Activated T-helper 17 cell treated with anti-CD3 and anti-CD28 coated beads, Interleukin-2, amount 50 U/mL, for 72 hours (primary cell): ENCODE results near the gene GLMP. TPM values are rescaled to one million over a fixed set of nuclear protein-coding genes. Genes with fewer than 3 reads are reported as not detected.

Experiments used
- ATAC-seq: fragments of 150-1000 bp; cut with Tn5 transposase; replicated peaks from 2 replicates; pipeline ENCODE4 v1.10.0; 2021; ENCODE audit warnings: mild to moderate bottlenecking, moderate library complexity
- H3K27ac Mint-ChIP-seq: one replicate; pipeline ENCODE4 v1.8.0; 2022; ENCODE audit warnings: mixed read lengths
- H3K27me3 Mint-ChIP-seq: one replicate; pipeline ENCODE4 v1.8.0; 2022; ENCODE audit warnings: mixed read lengths
- H3K36me3 Mint-ChIP-seq: one replicate; pipeline ENCODE4 v1.8.0; 2022; ENCODE audit warnings: low read depth, mild to moderate bottlenecking, mixed read lengths
- H3K4me1 Mint-ChIP-seq: one replicate; pipeline ENCODE4 v1.8.0; 2022; ENCODE audit warnings: mixed read lengths
- H3K4me3 Mint-ChIP-seq: one replicate; pipeline ENCODE4 v1.8.0; 2022; ENCODE audit warnings: mild to moderate bottlenecking, mixed read lengths
- H3K9me3 Mint-ChIP-seq: one replicate; pipeline ENCODE4 v1.8.0; 2022; ENCODE audit warnings: mixed read lengths
- total RNA-seq, 2 donors: library from RNA; stranded (reverse); gene quantifications; one replicate each; pipeline ENCODE4 v1.2.3, GENCODE V29; 2022

Gene GLMP
- total RNA-seq, 2 donors from 2014 or later: 18.3 to 19.1 TPM

DNA sequence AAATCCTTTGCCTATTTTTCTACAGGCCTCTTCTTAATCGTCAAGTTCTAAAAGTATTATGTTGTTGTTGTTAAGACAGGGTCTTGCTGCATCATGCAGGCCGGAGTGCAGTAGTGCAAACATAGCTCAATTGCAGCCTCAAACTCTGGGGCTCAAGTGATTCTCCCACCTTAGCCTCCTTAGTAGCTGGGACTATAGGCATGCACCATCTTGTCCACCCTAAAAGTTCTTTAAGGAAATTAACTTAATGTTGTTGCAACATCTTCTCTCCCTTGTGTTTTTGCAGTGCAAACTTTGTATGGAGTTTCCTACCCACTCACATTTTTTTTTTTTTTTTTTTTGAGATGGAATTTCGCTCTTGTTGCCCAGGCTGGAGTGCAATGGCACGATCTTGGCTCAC lies 7.8 kb upstream of the GLMP start:
- no peak for ATAC-seq
- Mint-ChIP-seq H3K36me3 (peaks cover 49% of the 10 kb centered on the region), H3K4me3 (no peak overlapping the region), H3K4me1 (no peaks in the 10 kb centered on the region), H3K27me3 (no peaks in the 10 kb centered on the region), H3K9me3 (no peaks in the 10 kb centered on the region), H3K27ac (no peak overlapping the region)

DNA sequence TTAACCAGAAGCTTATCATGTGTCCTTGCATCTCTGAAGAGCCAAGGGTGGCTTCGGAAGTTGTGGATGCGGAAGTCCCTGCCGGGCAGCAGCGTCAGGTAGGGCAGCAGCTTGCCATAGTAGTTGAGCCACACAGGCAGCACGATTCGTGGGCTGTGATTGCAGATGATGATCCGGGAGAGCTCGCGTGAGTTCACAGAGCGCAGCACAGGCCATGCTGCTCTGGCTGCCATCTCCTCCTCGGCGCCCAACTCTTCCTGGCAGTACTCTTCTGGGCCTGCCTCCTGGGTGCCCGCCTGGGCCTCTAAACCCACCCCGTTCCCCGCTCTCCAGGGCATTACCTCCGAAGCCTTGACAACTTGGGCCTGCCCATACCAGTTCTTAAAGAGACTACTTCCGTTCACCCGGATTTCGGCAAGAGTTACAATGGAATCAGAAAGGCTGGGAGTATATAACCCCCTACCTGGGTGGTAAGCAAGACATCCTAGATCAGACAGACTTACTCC lies 3.4 kb upstream of the GLMP start, which contains the start of gene VHLL:
Gene VHLL, minus strand, starts transcription at position 456 of the 506 bp plus-strand sequence. Its CDS starts 118 bp downstream, at position 338.
- H3K9me3 Mint-ChIP-seq: no peaks in the 10 kb centered on the region
- peaks cover 7% of the 10 kb centered on the region for H3K4me1 Mint-ChIP-seq
- H3K4me3 Mint-ChIP-seq: no peak within 1 kb of the TSS
- H3K27me3 Mint-ChIP-seq: no peaks in the 10 kb centered on the region
- ATAC-seq: no peak
- no peak within 1 kb of the TSS for H3K27ac Mint-ChIP-seq
- peaks cover 8% of the 10 kb centered on the region for H3K36me3 Mint-ChIP-seq

DNA sequence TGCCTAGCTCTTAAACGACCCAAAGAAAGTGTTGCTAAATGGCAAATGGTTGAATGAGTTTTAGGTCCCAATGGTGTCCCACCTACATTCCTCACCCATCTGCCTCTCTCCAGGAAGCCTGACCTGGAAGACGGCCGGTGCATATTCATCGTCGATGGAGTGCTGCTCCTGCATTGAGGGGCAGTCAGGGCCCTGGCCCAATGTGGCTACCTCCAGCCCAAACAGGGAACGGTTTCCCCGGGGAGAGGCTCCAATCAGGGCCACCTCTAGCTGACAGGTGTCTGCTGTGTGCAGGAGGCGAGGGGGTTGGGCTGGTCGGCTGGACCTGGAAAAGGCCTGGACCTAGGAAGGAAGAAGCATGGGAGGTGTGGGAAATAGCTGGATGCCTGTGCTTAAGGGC lies 1.6 kb downstream of the GLMP start:
- ATAC-seq: no peak
- Mint-ChIP-seq H3K27ac (no peak overlapping the region), H3K36me3 (peaks cover 38% of the 10 kb centered on the region), H3K27me3 (no peaks in the 10 kb centered on the region), H3K4me1 (peaks cover 7% of the 10 kb centered on the region), H3K9me3 (no peaks in the 10 kb centered on the region), H3K4me3 (peak overlapping the region; percentile 86)

DNA sequence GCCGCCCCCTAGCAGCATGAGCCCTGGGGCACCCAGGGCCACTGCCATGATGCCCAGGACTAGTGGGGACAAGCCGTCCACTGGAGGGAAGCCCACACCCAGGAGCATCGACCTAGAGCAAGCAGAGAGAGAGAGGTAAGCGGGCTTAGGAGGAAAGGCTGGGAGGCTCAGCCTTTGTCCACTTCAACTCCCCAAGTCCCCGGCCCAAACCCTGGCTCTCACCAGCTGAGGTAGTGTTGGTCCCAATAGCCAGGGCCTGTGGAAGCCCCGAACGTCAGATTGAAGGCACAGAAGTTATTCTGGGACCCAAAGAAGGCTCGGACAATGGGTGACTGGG lies 2.4 kb downstream of the GLMP start:
- Mint-ChIP-seq H3K4me1 (peaks cover 7% of the 10 kb centered on the region), H3K27me3 (no peaks in the 10 kb centered on the region)
- ATAC-seq: no peak

DNA sequence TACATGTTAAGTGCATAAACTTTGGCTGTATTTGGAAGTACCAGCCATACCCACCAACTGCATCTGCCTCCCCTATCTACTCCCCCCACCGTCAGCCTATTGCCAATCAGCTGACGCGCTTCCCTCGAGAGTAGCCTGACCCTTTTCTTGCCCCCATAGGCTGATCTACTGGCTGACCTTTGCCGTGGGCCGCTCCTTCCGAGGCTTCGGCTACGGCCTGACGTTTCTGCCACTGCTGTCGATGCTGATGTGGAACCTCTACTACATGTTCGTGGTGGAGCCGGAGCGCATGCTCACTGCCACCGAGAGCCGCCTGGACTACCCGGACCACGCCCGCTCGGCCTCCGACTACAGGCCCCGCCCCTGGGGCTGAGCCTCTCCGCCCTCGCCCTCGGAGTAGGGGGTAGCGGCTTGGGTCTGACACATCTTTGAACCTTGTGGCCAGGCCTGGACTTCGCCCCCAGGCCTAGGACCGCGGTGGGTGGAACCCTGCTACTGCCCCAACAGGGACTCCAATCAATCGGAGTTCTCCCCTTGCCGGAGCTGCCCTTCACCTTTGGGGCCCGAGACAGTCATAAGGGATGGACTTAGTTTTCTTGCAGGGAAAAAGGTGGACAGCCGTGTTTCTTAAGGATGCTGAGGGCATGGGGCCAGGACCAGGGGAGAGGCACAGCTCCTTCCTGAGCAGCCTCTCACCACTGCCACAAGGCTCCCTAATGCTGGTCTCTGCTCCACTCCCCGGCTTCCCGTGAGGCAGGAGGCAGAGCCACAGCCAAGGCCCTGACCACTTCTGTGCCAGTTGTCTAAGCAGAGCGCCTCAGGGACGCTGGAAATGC lies 4.0 kb downstream of the GLMP start:
- no peaks in the 10 kb centered on the region for H3K27me3 Mint-ChIP-seq
- no peaks in the 10 kb centered on the region for H3K9me3 Mint-ChIP-seq
- peak overlapping the region; percentile 54 for H3K27ac Mint-ChIP-seq
- H3K4me3 Mint-ChIP-seq: no peak overlapping the region
- ATAC-seq: peak; percentile 27
- peaks cover 7% of the 10 kb centered on the region for H3K4me1 Mint-ChIP-seq
- H3K36me3 Mint-ChIP-seq: peaks cover 60% of the 10 kb centered on the region

More for the DNA sequence above, 2.4 kb downstream of the GLMP start:
- Mint-ChIP-seq H3K4me3 (peak overlapping the region; percentile 31), H3K36me3 (peaks cover 46% of the 10 kb centered on the region), H3K9me3 (no peaks in the 10 kb centered on the region), H3K27ac (peak overlapping the region; percentile 32)

DNA sequence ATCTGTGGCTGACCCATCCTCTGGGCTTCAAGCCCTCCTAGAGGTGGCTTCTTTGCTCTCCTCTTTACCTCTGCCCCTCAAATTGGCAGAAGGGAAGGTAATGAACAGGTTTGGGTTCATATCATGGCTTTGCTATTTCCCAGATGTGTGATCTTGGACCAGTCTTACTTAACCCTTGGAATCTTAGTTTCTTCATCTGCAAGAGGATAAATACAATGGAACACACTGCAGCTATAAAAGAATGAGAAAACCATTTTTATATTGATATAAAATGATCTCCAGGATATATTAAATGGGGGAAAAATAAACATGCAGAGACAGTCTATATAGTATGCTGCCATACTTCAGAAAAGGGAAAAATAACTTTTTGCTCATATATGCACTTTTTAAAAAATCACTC lies 5.6 kb downstream of the GLMP start:
- Mint-ChIP-seq H3K4me3 (no peak overlapping the region), H3K27ac (no peak overlapping the region), H3K9me3 (no peaks in the 10 kb centered on the region), H3K4me1 (peaks cover 4% of the 10 kb centered on the region), H3K27me3 (no peaks in the 10 kb centered on the region), H3K36me3 (peaks cover 75% of the 10 kb centered on the region)
- no peak for ATAC-seq

DNA sequence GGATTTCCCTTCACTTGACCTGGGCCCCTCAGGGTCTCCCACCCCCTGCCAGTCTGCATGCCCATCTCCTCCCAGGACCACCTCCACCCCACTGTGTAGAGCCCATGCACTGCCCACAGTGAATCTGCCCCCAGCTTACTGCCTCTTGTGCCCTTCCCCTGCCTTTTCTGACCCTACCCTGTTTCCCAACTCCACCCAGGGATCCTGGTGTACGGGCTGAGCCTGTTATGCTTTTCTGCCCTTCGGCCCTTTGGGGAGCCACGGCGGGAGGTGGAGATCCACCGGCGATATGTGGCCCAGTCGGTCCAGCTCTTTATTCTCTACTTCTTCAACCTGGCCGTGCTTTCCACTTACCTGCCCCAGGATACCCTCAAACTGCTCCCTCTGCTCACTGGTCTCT lies 9.4 kb downstream of the GLMP start:
- Mint-ChIP-seq H3K36me3 (peaks cover 77% of the 10 kb centered on the region), H3K4me1 (peaks cover 14% of the 10 kb centered on the region), H3K27me3 (no peaks in the 10 kb centered on the region), H3K27ac (no peak overlapping the region), H3K9me3 (no peaks in the 10 kb centered on the region), H3K4me3 (no peak overlapping the region)
- no peak for ATAC-seq

DNA sequence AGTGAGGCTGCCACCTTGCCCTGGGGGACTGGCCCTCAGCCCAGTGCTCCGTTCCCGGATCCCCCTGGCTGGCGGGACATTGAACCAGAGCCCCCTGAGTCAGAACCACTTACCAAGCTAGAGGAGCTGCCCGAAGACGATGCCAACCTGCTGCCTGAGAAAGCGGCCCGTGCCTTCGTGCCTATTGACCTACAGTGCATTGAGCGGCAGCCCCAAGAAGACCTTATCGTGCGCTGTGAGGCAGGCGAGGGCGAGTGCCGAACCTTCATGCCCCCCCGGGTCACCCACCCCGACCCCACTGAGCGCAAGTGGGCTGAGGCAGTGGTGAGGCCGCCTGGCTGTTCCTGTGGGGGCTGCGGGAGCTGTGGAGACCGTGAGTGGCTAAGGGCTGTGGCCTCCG lies 10.0 kb downstream of the GLMP start:
- H3K4me3 Mint-ChIP-seq: no peak overlapping the region
- H3K9me3 Mint-ChIP-seq: no peaks in the 10 kb centered on the region
- no peak overlapping the region for H3K27ac Mint-ChIP-seq
- ATAC-seq: no peak
- peaks cover 17% of the 10 kb centered on the region for H3K4me1 Mint-ChIP-seq
- no peaks in the 10 kb centered on the region for H3K27me3 Mint-ChIP-seq
- H3K36me3 Mint-ChIP-seq: peaks cover 79% of the 10 kb centered on the region

DNA sequence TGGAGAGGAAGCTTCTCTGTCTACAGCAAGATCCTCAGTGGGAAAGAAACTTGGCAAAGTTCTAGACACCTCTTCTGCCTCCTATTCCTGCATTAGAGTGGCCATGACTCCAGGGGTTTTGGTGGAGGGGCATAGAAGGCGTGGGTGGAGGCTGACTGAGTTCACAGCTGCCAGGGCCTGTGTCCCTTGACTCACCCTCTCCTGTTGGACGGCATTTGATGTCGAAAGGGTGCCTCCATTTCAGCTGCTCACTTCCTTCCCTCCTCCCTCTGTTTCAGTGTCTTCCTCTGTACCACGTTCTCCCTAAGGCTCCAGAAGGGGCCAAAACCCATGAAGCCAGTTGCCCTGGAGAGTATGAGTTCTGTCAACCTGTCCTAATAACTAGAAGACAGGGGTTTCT lies 10.7 kb downstream of the GLMP start:
- Mint-ChIP-seq H3K27ac (peak overlapping the region; percentile 98), H3K9me3 (no peaks in the 10 kb centered on the region), H3K4me3 (peak overlapping the region; percentile 100), H3K4me1 (peaks cover 22% of the 10 kb centered on the region), H3K27me3 (no peaks in the 10 kb centered on the region), H3K36me3 (peaks cover 79% of the 10 kb centered on the region)
- ATAC-seq: no peak

DNA sequence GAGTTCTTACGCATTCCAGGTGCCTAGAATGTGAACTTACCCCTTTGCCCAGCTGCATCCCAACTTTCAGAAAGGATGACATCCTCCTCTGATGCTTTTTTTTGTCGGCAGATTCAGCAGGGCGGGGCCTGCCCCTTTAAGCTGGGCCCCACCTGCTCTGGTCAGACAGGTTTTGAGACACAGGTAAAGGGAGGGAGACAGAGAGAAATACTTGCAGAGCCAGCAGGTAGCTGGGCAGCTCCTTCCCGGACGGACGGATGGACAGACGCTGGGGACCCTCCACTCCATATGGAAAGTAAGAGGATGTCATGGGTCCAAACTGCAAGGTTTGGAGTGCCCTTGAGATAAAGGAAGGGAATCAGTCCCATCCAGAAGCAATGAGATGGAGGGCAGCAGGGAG lies 11.4 kb downstream of the GLMP start, which contains the start of gene TMEM79:
Gene TMEM79, plus strand, starts transcription at position 214 of the 400 bp plus-strand sequence. CDS start 902 bp downstream, outside the sequence.
- Mint-ChIP-seq H3K9me3 (no peaks in the 10 kb centered on the region), H3K4me1 (peaks cover 23% of the 10 kb centered on the region), H3K27ac (peak within 1 kb of the TSS; percentile 98), H3K27me3 (no peaks in the 10 kb centered on the region), H3K4me3 (peak within 1 kb of the TSS; percentile 100), H3K36me3 (peaks cover 78% of the 10 kb centered on the region)
- ATAC-seq: no peak

DNA sequence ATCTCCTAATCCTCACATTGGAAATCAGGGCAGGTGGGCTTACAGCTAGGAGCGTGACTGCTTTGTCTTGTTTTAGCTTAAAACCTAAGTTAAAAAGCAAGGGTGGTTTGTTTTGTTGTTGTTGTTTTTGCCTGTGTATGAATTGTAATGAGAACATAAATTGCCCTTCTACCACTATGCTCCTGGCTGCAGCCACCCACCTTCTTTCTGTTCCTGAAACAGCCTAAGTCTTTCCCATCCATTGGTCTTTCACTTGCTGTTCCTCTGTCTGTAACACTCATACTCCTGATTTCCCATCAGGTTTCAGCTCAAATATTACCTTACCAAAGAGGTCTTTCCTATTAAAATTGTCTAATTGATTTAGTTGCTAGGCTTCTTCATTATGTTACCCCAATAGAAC lies 12.0 kb downstream of the GLMP start:
- Mint-ChIP-seq H3K4me1 (peaks cover 23% of the 10 kb centered on the region), H3K27ac (peak overlapping the region; percentile 98), H3K36me3 (peaks cover 78% of the 10 kb centered on the region), H3K4me3 (peak overlapping the region; percentile 100), H3K9me3 (no peaks in the 10 kb centered on the region), H3K27me3 (no peaks in the 10 kb centered on the region)
- ATAC-seq: no peak

DNA sequence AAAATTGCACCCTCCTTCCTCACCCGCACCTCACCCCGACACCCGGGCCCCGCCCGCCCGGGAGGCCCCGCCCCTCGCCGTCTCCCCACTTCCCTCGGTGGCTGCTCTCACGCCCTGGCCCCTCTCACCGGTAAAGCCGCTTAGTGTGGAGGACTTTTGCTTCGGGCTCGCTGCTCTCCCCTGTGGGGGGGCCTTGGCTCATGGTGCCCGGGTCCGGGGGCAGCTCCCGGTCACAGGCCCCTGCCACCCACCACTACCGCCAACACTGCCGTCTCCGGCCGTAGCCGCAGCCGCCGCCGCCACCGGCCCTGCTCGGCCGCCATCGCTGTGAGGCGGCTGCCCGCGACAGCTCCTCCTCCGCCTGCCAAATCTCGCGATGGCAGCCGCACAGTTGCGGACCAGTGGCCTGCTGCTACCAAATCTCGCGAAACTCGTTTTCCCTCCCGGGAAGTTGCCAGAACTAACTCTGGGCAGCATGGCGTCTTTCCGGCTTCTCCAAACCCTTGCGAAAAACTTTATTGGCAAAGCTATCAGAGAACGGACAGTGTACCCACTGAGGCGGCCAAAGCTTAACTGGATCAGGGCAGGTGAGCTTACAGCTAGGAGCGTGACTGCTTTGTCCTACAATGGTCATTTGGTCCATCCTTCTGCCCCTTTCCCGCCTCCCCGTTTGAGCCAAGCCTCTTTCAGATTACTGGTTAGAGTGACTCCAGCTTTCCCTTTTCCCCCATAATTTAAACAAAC lies 12.8 kb downstream of the GLMP start, which contains the start of gene SMG5:
Gene SMG5, minus strand, starts transcription at position 347 of the 744 bp plus-strand sequence. Its CDS starts 145 bp downstream, at position 202.
- Mint-ChIP-seq H3K27ac (peak within 1 kb of the TSS; percentile 98), H3K27me3 (no peaks in the 10 kb centered on the region), H3K4me1 (peaks cover 23% of the 10 kb centered on the region), H3K36me3 (peaks cover 78% of the 10 kb centered on the region), H3K4me3 (peak within 1 kb of the TSS; percentile 100), H3K9me3 (no peaks in the 10 kb centered on the region)
- peak; percentile 89 for ATAC-seq

DNA sequence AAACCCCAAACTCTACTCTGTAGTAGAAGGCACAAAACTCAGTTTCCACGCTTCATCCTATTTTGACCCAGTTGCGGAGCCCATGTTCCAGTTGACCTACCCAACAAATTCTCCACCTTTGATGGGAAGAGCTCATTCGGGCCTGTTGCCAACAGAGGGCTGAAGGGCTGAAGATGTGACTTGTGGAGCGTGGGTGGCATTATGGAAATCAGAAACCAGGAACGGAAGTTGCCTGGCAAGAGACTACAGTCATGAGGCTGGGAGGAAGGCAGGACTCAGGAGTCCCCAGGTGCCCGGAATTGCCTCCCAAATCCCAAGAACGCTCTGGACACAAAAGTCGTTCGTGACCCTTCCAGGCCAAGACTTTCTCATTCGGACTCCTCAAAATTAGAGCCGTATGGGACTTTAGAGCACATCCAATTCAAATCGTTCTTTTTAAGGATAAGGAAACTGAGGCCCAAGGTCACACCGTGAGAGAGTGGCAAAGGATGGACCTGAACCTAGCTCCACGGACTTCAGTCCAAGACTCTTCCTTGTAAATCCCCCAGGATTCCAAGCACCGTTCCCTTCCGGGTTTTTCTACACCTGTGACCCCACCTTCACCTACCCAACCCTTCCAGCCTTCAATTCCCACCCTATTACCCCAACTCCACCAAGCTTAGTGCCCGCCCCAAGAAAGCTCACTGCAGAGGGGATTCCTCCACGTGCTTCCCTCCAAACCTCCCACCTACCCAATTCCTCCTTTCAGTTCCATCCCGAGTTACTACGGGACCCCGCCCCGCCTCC lies 13.6 kb downstream of the GLMP start:
- Mint-ChIP-seq H3K27ac (peak overlapping the region; percentile 98), H3K4me3 (peak overlapping the region; percentile 100), H3K36me3 (peaks cover 80% of the 10 kb centered on the region), H3K27me3 (no peaks in the 10 kb centered on the region), H3K4me1 (peaks cover 23% of the 10 kb centered on the region), H3K9me3 (no peaks in the 10 kb centered on the region)
- ATAC-seq: peak; percentile 37

DNA sequence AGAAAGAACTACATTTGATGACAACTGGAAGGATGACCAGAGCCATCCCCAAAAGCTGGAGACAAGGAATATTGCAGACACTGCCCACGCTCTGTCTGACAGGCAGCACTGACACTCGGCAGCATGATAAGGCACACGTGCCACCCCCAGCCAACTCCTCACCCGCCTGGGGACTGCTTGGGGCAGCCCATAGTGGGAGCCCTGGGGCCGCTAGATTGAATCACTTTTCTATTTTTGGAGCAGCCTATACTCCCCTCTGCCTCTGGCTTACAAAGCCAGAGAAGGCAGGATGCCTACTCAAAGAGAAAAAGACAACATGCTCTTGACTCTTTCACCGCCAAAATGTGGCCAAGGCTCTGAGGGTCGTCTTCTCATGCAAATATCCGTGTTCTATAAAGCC lies 14.2 kb downstream of the GLMP start:
- Mint-ChIP-seq H3K36me3 (peaks cover 80% of the 10 kb centered on the region), H3K27me3 (no peaks in the 10 kb centered on the region), H3K4me1 (peaks cover 23% of the 10 kb centered on the region), H3K4me3 (peak overlapping the region; percentile 100), H3K27ac (peak overlapping the region; percentile 98), H3K9me3 (no peaks in the 10 kb centered on the region)
- ATAC-seq: peak; percentile 74
